RWPE1 (cell line): ENCODE measurements around the gene PIGL.

ENCODE experiments used
- CTCF ChIA-PET: fragments of 350-600 bp; sonication (Branson Sonifier 250); formaldehyde crosslinking; extraction: SDS; loops from one replicate; lab custom pipeline; 2021; lab: Yijun Ruan, JAX
- POLR2A ChIA-PET: fragments of 400-600 bp; formaldehyde crosslinking; extraction: SDS; loops from one replicate; lab custom pipeline; 2020; ENCODE audit warnings: antibody characterized with exemption; ENCODE audit not compliant: low non-redundant PET; lab: Yijun Ruan, JAX
- DNase-seq: peaks from one replicate; pipeline ENCODE4 v3.0.0; 2012; ENCODE audit warnings: low spot score
- H3K27ac ChIP-seq: fragments of 450-650 bp; 2 replicates; pipeline ENCODE4 v1.5.1; 2017
- CTCF ChIP-seq: fragments of 450-650 bp; conservative IDR thresholded peaks from 2 replicates; pipeline ENCODE4 v1.5.1; 2017; ENCODE audit warnings: low read depth, mild to moderate bottlenecking

Gene PIGL

GRCh38 chr17:16342979-16343378 lies 126.0 kb downstream of the PIGL start:
- CTCF ChIA-PET: interaction anchor here (0.5 to 1.7 kb wide), 3 partner anchors 15 to 38 kb away, joined by 3 to 5 read pairs (median 5); no protein-coding TSS in a partner anchor
- H3K27ac ChIP-seq: no peak overlapping the region
- TF ChIP-seq CTCF: no peak
- DNase-seq: no peak
- POLR2A ChIA-PET: no interaction called here

- CTCF ChIA-PET: interaction anchor here (0.7 kb wide), 1 partner anchor 38 kb away, joined by 5 read pairs; no protein-coding TSS in a partner anchor
Observed at GRCh38 chr17:16343569-16343968, 126.6 kb downstream of the PIGL start.

GRCh38 chr17:16345565-16345964 lies 128.6 kb downstream of the PIGL start:
- POLR2A ChIA-PET: no interaction called here
- TF ChIP-seq CTCF: no peak
- CTCF ChIA-PET: interaction anchor here (0.5 kb wide), 1 partner anchor 198 kb away, joined by 3 read pairs; no protein-coding TSS in a partner anchor
- no peak for DNase-seq
- no peak overlapping the region for H3K27ac ChIP-seq

More at GRCh38 chr17:16343569-16343968, 126.6 kb downstream of the PIGL start:
- TF ChIP-seq CTCF: no peak
- DNase-seq: no peak
- H3K27ac ChIP-seq: no peak overlapping the region
- POLR2A ChIA-PET: no interaction called here

- DNase-seq: no peak
- no peak for TF ChIP-seq CTCF
- no peak overlapping the region for H3K27ac ChIP-seq
- ChIA-PET POLR2A (interaction anchor here (0.6 kb wide), 1 partner anchor 34 kb away, joined by 5 read pairs; the partner anchor contains the start of gene UBB), CTCF (no interaction called here)
Observed at GRCh38 chr17:16346721-16347271, 129.8 kb downstream of the PIGL start.

- ChIA-PET POLR2A (no interaction called here), CTCF (interaction anchor here (0.6 kb wide), 2 partner anchors 15 kb away, joined by 3 read pairs; no protein-coding TSS in a partner anchor)
- H3K27ac ChIP-seq: no peak overlapping the region
- TF ChIP-seq CTCF: no peak
- no peak for DNase-seq
Observed at GRCh38 chr17:16348586-16348985, 131.6 kb downstream of the PIGL start.

- no peak for DNase-seq
- TF ChIP-seq CTCF: no peak
- H3K27ac ChIP-seq: no peak overlapping the region
- ChIA-PET POLR2A (no interaction called here), CTCF (interaction anchor here (0.7 kb wide), 1 partner anchor 146 kb away, joined by 3 read pairs; no protein-coding TSS in a partner anchor)
Observed at GRCh38 chr17:16349431-16349830, 132.4 kb downstream of the PIGL start.
